Activated CD4-positive, alpha-beta T cell treated with anti-CD3 and anti-CD28 coated beads for 4 hours (primary cell): ENCODE results near the gene PHACTR4.
A peak's percentile ranks its signal among the peaks of the same experiment; 100 is the strongest.
"Not testable (repeated sequence)": the region's sequence is repeated elsewhere in the genome, so short reads cannot be mapped to it uniquely, and the experiment has no call there.

Experiments used
- DNase-seq, 2 donors: peaks; one replicate each; pipeline ENCODE4 v3.0.0-alpha.2; 2020

PHACTR4 gene

GRCh38 chr1:28506907-28507246 is 137.3 kb downstream of the PHACTR4 start:
- DNase-seq = no peak

- DNase-seq = no peak
These were observed 137.7 kb downstream of the PHACTR4 start for GRCh38 chr1:28507247-28507645.

- DNase-seq = peak in 1 of 2 donors; percentile 5
These were observed 138.3 kb downstream of the PHACTR4 start for GRCh38 chr1:28507646-28508434.

- DNase-seq = no peak
These were observed 138.9 kb downstream of the PHACTR4 start for GRCh38 chr1:28508435-28508754.

- DNase-seq = peak; percentile 46 to 53
These were observed 140.2 kb downstream of the PHACTR4 start for GRCh38 chr1:28509705-28510272.

- peak; percentile 18 to 33 for DNase-seq
These were observed 140.9 kb downstream of the PHACTR4 start for GRCh38 chr1:28510273-28510969.

- peak in 1 of 2 donors; percentile 8 for DNase-seq
These were observed 141.5 kb downstream of the PHACTR4 start for GRCh38 chr1:28510970-28511440.

GRCh38 chr1:28512058-28512611 is 142.6 kb downstream of the PHACTR4 start:
- no peak for DNase-seq

GRCh38 chr1:28514445-28514933 is 144.9 kb downstream of the PHACTR4 start:
- DNase-seq = not testable (repeated sequence)

- no peak for DNase-seq
These were observed 147.0 kb downstream of the PHACTR4 start for GRCh38 chr1:28516518-28516956.

GRCh38 chr1:28517649-28517999 is 148.1 kb downstream of the PHACTR4 start:
- DNase-seq = no peak

- peak; percentile 84 to 88 for DNase-seq
These were observed 148.6 kb downstream of the PHACTR4 start for GRCh38 chr1:28518000-28518744.

GRCh38 chr1:28518745-28519341 is 149.3 kb downstream of the PHACTR4 start:
- DNase-seq = no peak

GRCh38 chr1:28519946-28520725 is 150.6 kb downstream of the PHACTR4 start:
- DNase-seq = no peak

GRCh38 chr1:28520796-28521195 is 151.3 kb downstream of the PHACTR4 start:
- not testable (repeated sequence) for DNase-seq

- no peak for DNase-seq
These were observed 152.1 kb downstream of the PHACTR4 start for GRCh38 chr1:28521502-28522164.

- not testable (repeated sequence) for DNase-seq
These were observed 153.0 kb downstream of the PHACTR4 start for GRCh38 chr1:28522537-28522936.

GRCh38 chr1:28525002-28525642 is 155.6 kb downstream of the PHACTR4 start:
- DNase-seq = not testable (repeated sequence)

- DNase-seq = no peak
These were observed 157.3 kb downstream of the PHACTR4 start for GRCh38 chr1:28526886-28527285.

- no peak for DNase-seq
These were observed 160.9 kb downstream of the PHACTR4 start for GRCh38 chr1:28530456-28530855.
